Measurements from ENCODE around the gene UEVLD.

The UEVLD gene

GRCh38 chr11:18588297-18589252, at the start of gene UEVLD:
Gene UEVLD, minus strand, starts transcription at chr11:18588734. Its CDS starts 80 bp downstream, at chr11:18588654.
- H3K27ac ChIP-seq (ENCODE audit: low read length), result peak within 1 kb of the TSS; percentile 96
- H3K36me3 ChIP-seq (ENCODE audit: control insufficient read depth in 1 of 2, insufficient read depth in 2 of 2, low read length in 2 of 2), result no peaks in the 10 kb centered on the region
- peak within 1 kb of the TSS; percentile 74 to 100 for H3K4me3 ChIP-seq (ENCODE audit: low read depth in 1 of 2, low read length in 2 of 2)
- H3K9me3 ChIP-seq (ENCODE audit: control insufficient read depth in 1 of 2, low read length in 2 of 2), result no peaks in the 10 kb centered on the region
- H3K27me3 ChIP-seq (ENCODE audit: low read depth, low read length), result no peaks in the 10 kb centered on the region
- peaks cover 12 to 25% of the 10 kb centered on the region in 2 donors for H3K4me1 ChIP-seq (ENCODE audit: control insufficient read depth in 1 of 2, insufficient read depth in 2 of 2, low read length in 2 of 2)

DNA sequence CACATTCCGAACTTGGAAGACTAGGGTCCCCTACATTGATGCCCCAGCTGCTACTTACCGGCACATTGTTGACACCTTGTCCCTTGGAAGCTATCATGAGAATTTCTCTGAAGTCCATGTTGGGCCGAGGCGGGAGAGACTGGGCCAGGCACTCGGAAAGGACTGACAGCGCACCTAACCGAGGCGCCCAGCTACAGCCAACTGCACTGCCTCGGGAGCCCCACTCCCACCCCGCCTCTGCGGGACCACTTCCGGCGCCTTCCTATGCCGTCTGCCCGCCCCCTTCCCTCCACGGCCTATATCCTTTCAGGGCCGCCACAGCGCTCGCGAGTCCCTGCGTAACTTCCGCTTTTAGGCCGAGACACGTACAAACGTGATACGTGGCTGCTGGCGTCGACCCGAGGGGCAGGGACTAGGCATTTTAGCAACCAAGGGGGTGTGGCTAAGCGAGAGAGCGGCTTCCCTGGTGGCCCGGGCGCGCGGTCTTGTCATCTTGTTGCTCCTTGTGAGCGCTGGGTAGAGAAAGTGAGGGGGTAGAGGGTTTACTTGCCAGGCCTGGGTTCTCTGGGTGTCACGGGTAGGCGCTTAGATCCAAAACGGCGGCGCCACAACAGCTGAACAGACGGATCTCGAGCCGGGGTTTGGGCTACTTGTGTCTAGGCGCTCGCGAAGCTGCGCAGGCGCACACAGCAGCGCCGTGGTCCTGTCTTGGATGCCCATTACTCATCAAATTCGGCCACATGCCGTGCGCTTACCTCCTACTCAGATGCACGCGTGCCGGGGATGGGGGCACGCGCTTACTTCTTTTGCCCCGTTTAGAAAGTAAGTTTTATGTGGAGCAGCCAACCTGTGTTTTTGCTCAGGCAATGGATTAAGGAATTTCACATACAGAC, 45.9 kb upstream of the UEVLD start, which contains the start of gene SPTY2D1:
Gene SPTY2D1 (minus strand): TSS at position 203 of the 893 bp plus-strand sequence. CDS start 85 bp downstream, at position 118.
- no peaks in the 10 kb centered on the region for H3K9me3 ChIP-seq (ENCODE audit: control insufficient read depth in 1 of 2, low read length in 2 of 2)
- H3K27ac ChIP-seq (ENCODE audit: low read length), result peak within 1 kb of the TSS; percentile 94
- H3K27me3 ChIP-seq (ENCODE audit: low read depth, low read length), result no peaks in the 10 kb centered on the region
- H3K4me1 ChIP-seq (ENCODE audit: control insufficient read depth in 1 of 2, insufficient read depth in 2 of 2, low read length in 2 of 2), result peaks cover 10 to 14% of the 10 kb centered on the region in 2 donors
- H3K4me3 ChIP-seq (ENCODE audit: low read depth in 1 of 2, low read length in 2 of 2), result peak within 1 kb of the TSS; percentile 89 to 97
- peaks cover 0 to 8% of the 10 kb centered on the region in 2 donors for H3K36me3 ChIP-seq (ENCODE audit: control insufficient read depth in 1 of 2, insufficient read depth in 2 of 2, low read length in 2 of 2)

DNA sequence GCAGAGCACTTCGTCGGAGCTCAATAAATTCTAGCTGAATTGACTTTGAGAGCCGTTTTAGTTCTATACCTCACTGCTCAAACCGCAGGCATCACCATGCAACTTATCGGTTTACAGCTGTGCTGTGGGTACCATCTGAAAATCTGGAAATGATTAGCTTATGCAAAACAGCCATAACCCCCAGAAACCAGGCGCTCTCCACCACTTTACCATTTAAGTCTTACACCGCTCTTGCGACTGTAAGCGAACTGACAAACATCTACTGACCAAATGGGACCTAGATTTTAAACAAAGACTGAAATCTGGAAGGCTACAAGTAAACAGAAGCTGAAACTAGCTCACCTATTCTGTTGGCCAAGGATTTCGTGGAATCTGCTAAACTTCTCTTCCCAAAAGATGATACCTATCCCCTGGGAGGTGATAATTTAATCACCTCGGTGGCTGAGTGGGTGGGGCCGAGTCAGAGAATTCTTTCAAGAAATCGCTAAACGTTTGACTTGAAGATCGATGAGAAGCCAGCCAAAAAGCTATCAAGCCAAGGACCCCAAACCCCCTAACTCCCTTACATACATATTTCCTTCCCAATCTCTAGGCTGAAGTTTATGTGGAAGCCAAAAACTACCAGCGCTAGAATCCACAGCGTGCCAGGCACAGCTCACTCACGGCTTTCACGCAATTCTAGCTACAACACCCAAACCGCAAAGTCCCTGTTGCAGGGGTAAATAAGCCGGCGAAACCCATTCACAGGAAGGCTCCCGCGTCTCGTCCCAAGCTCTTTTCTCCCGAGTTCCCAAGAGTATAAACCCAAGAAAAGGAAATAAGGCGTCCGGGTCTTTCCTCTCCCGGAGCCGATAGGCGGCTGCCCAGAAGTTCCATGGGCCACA, 45.0 kb upstream of the UEVLD start:
- Histone ChIP-seq H3K36me3 (ENCODE audit: control insufficient read depth in 1 of 2, insufficient read depth in 2 of 2, low read length in 2 of 2) (peaks cover 0 to 8% of the 10 kb centered on the region in 2 donors), H3K9me3 (ENCODE audit: control insufficient read depth in 1 of 2, low read length in 2 of 2) (no peaks in the 10 kb centered on the region), H3K27me3 (ENCODE audit: low read depth, low read length) (no peaks in the 10 kb centered on the region), H3K4me3 (ENCODE audit: low read depth in 1 of 2, low read length in 2 of 2) (peak overlapping the region; percentile 89 to 97), H3K27ac (ENCODE audit: low read length) (peak overlapping the region; percentile 94), H3K4me1 (ENCODE audit: control insufficient read depth in 1 of 2, insufficient read depth in 2 of 2, low read length in 2 of 2) (peaks cover 10 to 19% of the 10 kb centered on the region in 2 donors)

GRCh38 chr11:18632841-18633240, 44.3 kb upstream of the UEVLD start:
- Histone ChIP-seq H3K36me3 (ENCODE audit: control insufficient read depth in 1 of 2, insufficient read depth in 2 of 2, low read length in 2 of 2) (peaks cover 0 to 8% of the 10 kb centered on the region in 2 donors), H3K4me1 (ENCODE audit: control insufficient read depth in 1 of 2, insufficient read depth in 2 of 2, low read length in 2 of 2) (peaks cover 10 to 19% of the 10 kb centered on the region in 2 donors), H3K9me3 (ENCODE audit: control insufficient read depth in 1 of 2, low read length in 2 of 2) (no peaks in the 10 kb centered on the region), H3K27ac (ENCODE audit: low read length) (no peak overlapping the region), H3K4me3 (ENCODE audit: low read depth in 1 of 2, low read length in 2 of 2) (peak overlapping the region; percentile 89 to 97), H3K27me3 (ENCODE audit: low read depth, low read length) (no peaks in the 10 kb centered on the region)

DNA sequence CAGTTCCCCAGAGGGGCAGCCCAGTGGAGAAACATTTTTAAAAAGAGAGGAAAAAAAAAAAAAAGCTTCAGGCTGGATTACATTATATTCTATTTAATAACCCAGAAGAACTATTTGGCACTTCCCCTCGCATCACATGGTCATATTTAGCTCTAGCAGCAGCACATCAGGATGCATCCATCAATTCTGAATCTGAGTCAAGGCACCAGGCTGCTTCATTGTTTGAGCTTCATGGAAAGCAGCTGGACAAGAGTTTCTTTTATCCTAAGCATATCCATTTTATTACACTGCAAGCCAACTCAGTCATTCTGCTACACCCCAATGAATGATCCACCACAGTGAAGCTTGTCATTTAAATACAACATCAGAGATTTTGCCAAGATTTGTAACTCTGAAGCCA, 35.6 kb upstream of the UEVLD start:
- Histone ChIP-seq H3K36me3 (ENCODE audit: control insufficient read depth in 1 of 2, insufficient read depth in 2 of 2, low read length in 2 of 2) (no peaks in the 10 kb centered on the region), H3K4me1 (ENCODE audit: control insufficient read depth in 1 of 2, insufficient read depth in 2 of 2, low read length in 2 of 2) (peaks cover 0 to 5% of the 10 kb centered on the region in 2 donors), H3K9me3 (ENCODE audit: control insufficient read depth in 1 of 2, low read length in 2 of 2) (no peaks in the 10 kb centered on the region), H3K4me3 (ENCODE audit: low read depth in 1 of 2, low read length in 2 of 2) (no peak overlapping the region), H3K27ac (ENCODE audit: low read length) (no peak overlapping the region), H3K27me3 (ENCODE audit: low read depth, low read length) (no peaks in the 10 kb centered on the region)

DNA sequence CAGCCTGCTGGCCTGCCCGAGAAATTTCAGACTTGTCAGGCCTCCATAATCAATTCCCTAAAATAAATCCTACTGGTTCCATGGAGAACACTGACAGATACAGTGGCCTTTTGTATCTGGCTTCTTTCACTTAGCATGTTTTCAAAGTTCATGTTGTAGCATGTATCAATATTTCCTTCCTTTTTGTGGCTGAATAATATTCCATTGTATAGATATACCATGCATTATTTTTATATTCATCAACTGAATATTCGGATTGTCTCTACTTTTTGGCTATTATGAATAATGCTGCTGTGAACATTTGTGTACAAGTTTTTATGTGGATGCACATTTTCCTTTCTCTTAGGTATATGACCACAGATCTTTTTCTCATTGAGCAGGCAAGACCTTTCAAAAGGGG, 35.2 kb upstream of the UEVLD start:
- H3K9me3 ChIP-seq (ENCODE audit: control insufficient read depth in 1 of 2, low read length in 2 of 2), result no peaks in the 10 kb centered on the region
- H3K27me3 ChIP-seq (ENCODE audit: low read depth, low read length), result no peaks in the 10 kb centered on the region
- H3K4me3 ChIP-seq (ENCODE audit: low read depth in 1 of 2, low read length in 2 of 2), result no peak overlapping the region
- H3K27ac ChIP-seq (ENCODE audit: low read length), result no peak overlapping the region
- H3K4me1 ChIP-seq (ENCODE audit: control insufficient read depth in 1 of 2, insufficient read depth in 2 of 2, low read length in 2 of 2), result peaks cover under 1 to 5% of the 10 kb centered on the region in 2 donors
- no peaks in the 10 kb centered on the region for H3K36me3 ChIP-seq (ENCODE audit: control insufficient read depth in 1 of 2, insufficient read depth in 2 of 2, low read length in 2 of 2)

DNA sequence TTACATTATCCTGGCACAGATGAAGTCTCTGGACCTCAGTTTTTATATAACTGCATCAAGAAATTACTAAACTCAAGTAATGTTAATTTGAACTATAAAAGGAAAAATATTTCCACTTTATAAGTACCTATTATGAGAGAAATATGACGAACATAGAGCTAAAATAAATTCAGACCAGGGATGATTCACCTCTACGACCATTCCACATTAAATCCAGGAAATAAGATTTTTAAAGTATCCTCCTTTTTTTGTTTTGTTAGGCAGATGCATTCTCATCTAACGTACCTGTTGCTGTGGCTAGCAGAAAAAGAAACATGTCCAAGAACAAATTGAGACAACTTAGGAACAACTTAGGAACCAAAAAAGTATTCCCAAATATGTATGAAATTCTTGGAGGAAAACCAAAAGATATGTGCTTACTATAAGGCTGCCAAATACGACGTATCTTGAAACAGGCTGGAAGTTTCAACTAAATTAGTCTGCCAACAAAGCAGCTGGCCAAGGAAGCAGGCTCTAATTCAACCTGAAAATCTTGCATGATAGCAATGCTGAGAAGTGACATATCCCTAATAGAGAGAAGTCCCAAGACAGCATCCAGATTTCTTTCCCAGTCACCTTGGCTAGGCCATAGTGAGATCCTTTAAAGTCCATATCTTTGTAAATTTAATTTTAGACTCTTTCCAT, 29.9 kb upstream of the UEVLD start:
- H3K27me3 ChIP-seq (ENCODE audit: low read depth, low read length), result no peaks in the 10 kb centered on the region
- H3K9me3 ChIP-seq (ENCODE audit: control insufficient read depth in 1 of 2, low read length in 2 of 2), result no peaks in the 10 kb centered on the region
- peak overlapping the region; percentile 41 for H3K27ac ChIP-seq (ENCODE audit: low read length)
- H3K4me3 ChIP-seq (ENCODE audit: low read depth in 1 of 2, low read length in 2 of 2), result no peak overlapping the region
- H3K36me3 ChIP-seq (ENCODE audit: control insufficient read depth in 1 of 2, insufficient read depth in 2 of 2, low read length in 2 of 2), result peaks cover 15 to 24% of the 10 kb centered on the region in 2 donors
- peaks cover 9 to 14% of the 10 kb centered on the region in 2 donors for H3K4me1 ChIP-seq (ENCODE audit: control insufficient read depth in 1 of 2, insufficient read depth in 2 of 2, low read length in 2 of 2)

DNA sequence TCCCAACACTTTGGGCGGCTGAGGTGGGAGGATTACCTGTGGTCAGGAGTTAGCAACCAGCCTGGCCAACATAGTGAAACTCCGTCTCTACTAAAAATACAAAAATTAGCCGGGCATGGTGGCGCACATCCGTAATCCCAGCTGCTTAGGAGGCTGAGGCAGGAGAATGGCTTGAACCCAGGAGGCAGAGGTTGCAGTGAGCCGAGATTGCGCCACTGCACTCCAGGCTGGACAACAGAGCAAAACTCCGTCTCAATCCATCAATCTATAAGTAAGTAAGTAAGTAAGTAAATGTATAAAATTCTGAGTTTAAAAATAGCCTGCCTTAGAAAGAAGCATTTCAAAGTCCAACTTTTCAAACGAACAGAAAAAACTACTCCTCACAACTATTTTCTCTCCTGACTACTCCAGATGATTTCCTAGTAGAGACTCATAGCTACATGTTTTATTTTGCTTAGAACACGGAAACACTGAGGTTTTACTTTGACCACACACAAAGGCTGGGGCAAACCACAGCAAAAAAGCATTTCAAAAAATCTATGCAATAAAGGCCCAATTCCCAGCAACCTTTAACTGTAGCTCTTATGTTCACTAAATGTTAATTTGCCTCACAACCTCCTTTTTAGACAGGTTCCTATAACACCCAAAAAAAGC, 29.3 kb upstream of the UEVLD start:
- no peaks in the 10 kb centered on the region for H3K9me3 ChIP-seq (ENCODE audit: control insufficient read depth in 1 of 2, low read length in 2 of 2)
- peaks cover 9 to 14% of the 10 kb centered on the region in 2 donors for H3K4me1 ChIP-seq (ENCODE audit: control insufficient read depth in 1 of 2, insufficient read depth in 2 of 2, low read length in 2 of 2)
- peak overlapping the region; percentile 41 for H3K27ac ChIP-seq (ENCODE audit: low read length)
- H3K4me3 ChIP-seq (ENCODE audit: low read depth in 1 of 2, low read length in 2 of 2), result no peak overlapping the region
- peaks cover 15 to 30% of the 10 kb centered on the region in 2 donors for H3K36me3 ChIP-seq (ENCODE audit: control insufficient read depth in 1 of 2, insufficient read depth in 2 of 2, low read length in 2 of 2)
- no peaks in the 10 kb centered on the region for H3K27me3 ChIP-seq (ENCODE audit: low read depth, low read length)

GRCh38 chr11:18615628-18616392, 27.3 kb upstream of the UEVLD start:
- no peak overlapping the region for H3K4me3 ChIP-seq (ENCODE audit: low read depth in 1 of 2, low read length in 2 of 2)
- peaks cover 9 to 14% of the 10 kb centered on the region in 2 donors for H3K4me1 ChIP-seq (ENCODE audit: control insufficient read depth in 1 of 2, insufficient read depth in 2 of 2, low read length in 2 of 2)
- peaks cover 23 to 42% of the 10 kb centered on the region in 2 donors for H3K36me3 ChIP-seq (ENCODE audit: control insufficient read depth in 1 of 2, insufficient read depth in 2 of 2, low read length in 2 of 2)
- H3K27ac ChIP-seq (ENCODE audit: low read length), result no peak overlapping the region
- H3K27me3 ChIP-seq (ENCODE audit: low read depth, low read length), result no peaks in the 10 kb centered on the region
- H3K9me3 ChIP-seq (ENCODE audit: control insufficient read depth in 1 of 2, low read length in 2 of 2), result no peaks in the 10 kb centered on the region

Measured in muscle layer of duodenum (tissue), 2 donors.